ENCODE data around the gene NDUFB1. TPM values are rescaled to one million over a fixed set of nuclear protein-coding genes. Genes with fewer than 3 reads are reported as not detected.

Gene NDUFB1
- polyA plus RNA-seq, 1 of the 3 experiments (the other 2 are of a cell fraction): 298 TPM

DNA sequence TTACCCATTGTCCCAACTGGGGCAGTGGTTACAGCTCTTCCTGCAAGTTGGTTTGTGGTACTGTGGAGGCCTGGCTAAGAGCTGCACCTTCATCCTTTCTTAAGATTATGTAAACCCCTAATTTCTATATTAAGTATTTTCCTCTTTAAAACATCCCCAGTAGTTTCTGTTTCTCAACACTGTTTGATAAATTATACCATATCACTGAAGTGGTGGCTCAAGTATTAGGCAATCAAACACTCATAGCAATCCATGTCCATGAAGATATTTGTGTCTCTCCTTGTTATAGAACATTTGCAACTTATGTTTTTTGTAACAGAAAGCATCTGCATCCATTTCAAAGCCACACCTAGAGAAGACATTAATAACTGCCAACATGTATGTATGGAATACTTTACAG lies 47.0 kb downstream of the NDUFB1 start:
- Histone ChIP-seq H3K79me2 (ENCODE audit: insufficient read depth) (no peaks in the 10 kb centered on the region), H3K27ac (ENCODE audit: low read depth in 2 of 2, low read length in 1 of 2) (no peak overlapping the region), H3K9me2 (no peaks in the 10 kb centered on the region), H3K4me3 (ENCODE audit: low read depth in 2 of 2, low read length in 1 of 2) (no peak overlapping the region), H2AFZ (ENCODE audit: low read depth) (no peak overlapping the region), H3K27me3 (ENCODE audit: insufficient read depth) (no peaks in the 10 kb centered on the region), H3K36me3 (replicated peaks in 1 of 2; ENCODE audit: control insufficient read depth in 1 of 2, insufficient read depth in 2 of 2, low read length in 1 of 2) (peaks cover 16 to 47% of the 10 kb centered on the region in 2 experiments), H3K4me2 (no peak overlapping the region), H3K4me1 (ENCODE audit: control insufficient read depth in 1 of 2, insufficient read depth in 2 of 2, low read depth in 1 of 2, low read length in 1 of 2) (no peaks in the 10 kb centered on the region), H4K20me1 (ENCODE audit: insufficient read depth) (no peaks in the 10 kb centered on the region), H3F3A (replicated peaks; ENCODE audit: insufficient read depth) (peaks cover 7% of the 10 kb centered on the region), H3K9me3 (no peaks in the 10 kb centered on the region), H3K9ac (no peak overlapping the region)
- TF ChIP-seq FOSL2 (IDR thresholded peaks at IDR 0.05; ENCODE audit: borderline replicate concordance, low read depth) (no peak), NRF1 (IDR thresholded peaks at IDR 0.05; ENCODE audit: low read depth, low read length) (no peak), JUND (IDR thresholded peaks at IDR 0.05) (no peak), EZH2phosphoT487 (IDR thresholded peaks at IDR 0.05; ENCODE audit: borderline replicate concordance, low read depth) (no peak)
- TF ChIP-seq, protein P1, sequence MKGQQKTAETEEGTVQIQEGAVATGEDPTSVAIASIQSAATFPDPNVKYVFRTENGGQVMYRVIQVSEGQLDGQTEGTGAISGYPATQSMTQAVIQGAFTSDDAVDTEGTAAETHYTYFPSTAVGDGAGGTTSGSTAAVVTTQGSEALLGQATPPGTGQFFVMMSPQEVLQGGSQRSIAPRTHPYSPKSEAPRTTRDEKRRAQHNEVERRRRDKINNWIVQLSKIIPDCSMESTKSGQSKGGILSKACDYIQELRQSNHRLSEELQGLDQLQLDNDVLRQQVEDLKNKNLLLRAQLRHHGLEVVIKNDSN (IDR thresholded peaks at IDR 0.05; ENCODE audit: borderline replicate concordance, low read depth): no peak
- POLR2A ChIA-PET: no interaction called here
- CTCF ChIA-PET: interaction anchor here (2.4 kb wide), 1 partner anchor 32 kb away, joined by 5 read pairs; the partner anchor contains the start of gene ATXN3
- DNase-seq: no peak

Other genes with a start within 250 kb of the NDUFB1 start
- gene FBLN5, start 174.0 kb downstream of the NDUFB1 start, polyA plus RNA-seq (2012; rRNA removed): 36.7 and 39.8 TPM in 2 replicates
- 4.6 and 7.2 TPM in 2 replicates for gene TRIP11, start 81.6 kb downstream of the NDUFB1 start, polyA plus RNA-seq (2012; rRNA removed)
- 10.2 and 13.0 TPM in 2 replicates for gene ATXN3, start 15.1 kb downstream of the NDUFB1 start, polyA plus RNA-seq (2012; rRNA removed)
- 11.7 and 13.5 TPM in 2 replicates for gene CPSF2, start 263 bp upstream of the NDUFB1 start, polyA plus RNA-seq (2012; rRNA removed)
- 0.07 and 0.13 TPM in 2 replicates for gene SLC24A4, start 201.5 kb upstream of the NDUFB1 start, polyA plus RNA-seq (2012; rRNA removed)

All from SK-N-SH (cell line).